Stimulated activated CD8-positive, alpha-beta memory T cell treated with anti-CD3 and anti-CD28 coated beads, Interleukin-7, amount 100 ng/mL, for 1 hour (primary cell): ENCODE results near the gene PRPF39.
"Not testable (repeated sequence)": the region's sequence is repeated elsewhere in the genome, so short reads cannot be mapped to it uniquely, and the experiment has no call there.

Source experiments
- DNase-seq, 2 donors: peaks; one replicate each; pipeline ENCODE4 v3.0.0-alpha.2; 2020; ENCODE audit warnings: low read depth in 2 of 2

PRPF39 gene

GRCh38 chr14:45083976-45084722 lies at the start of gene PRPF39:
TSS of gene PRPF39 (plus strand) at chr14:45084116. CDS start at chr14:45095240, 11,124 bp downstream.
- DNase-seq: peak; percentile 89 to 92

GRCh38 chr14:45034730-45035129 lies 49.2 kb upstream of the PRPF39 start:
- no peak for DNase-seq

GRCh38 chr14:45038256-45038655 lies 45.7 kb upstream of the PRPF39 start:
- DNase-seq: no peak

GRCh38 chr14:45038865-45039264 lies 45.1 kb upstream of the PRPF39 start:
- no peak for DNase-seq

GRCh38 chr14:45039390-45039789 lies 44.5 kb upstream of the PRPF39 start:
- DNase-seq: no peak

GRCh38 chr14:45041641-45042040 lies 42.3 kb upstream of the PRPF39 start:
- no peak for DNase-seq

GRCh38 chr14:45044638-45045037 lies 39.3 kb upstream of the PRPF39 start:
- no peak for DNase-seq

GRCh38 chr14:45048385-45048784 lies 35.5 kb upstream of the PRPF39 start:
- DNase-seq: no peak

- no peak for DNase-seq
Observed at GRCh38 chr14:45051180-45051579, 32.7 kb upstream of the PRPF39 start.

GRCh38 chr14:45051896-45052295 lies 32.0 kb upstream of the PRPF39 start:
- DNase-seq: no peak

GRCh38 chr14:45057349-45057748 lies 26.6 kb upstream of the PRPF39 start:
- no peak for DNase-seq

- DNase-seq: no peak
Observed at GRCh38 chr14:45057881-45058364, 26.0 kb upstream of the PRPF39 start.

- DNase-seq: no peak
Observed at GRCh38 chr14:45060551-45060950, 23.4 kb upstream of the PRPF39 start.

- DNase-seq: no peak
Observed at GRCh38 chr14:45065540-45065939, 18.4 kb upstream of the PRPF39 start.

- DNase-seq: no peak
Observed at GRCh38 chr14:45065956-45066355, 18.0 kb upstream of the PRPF39 start.

- DNase-seq: no peak
Observed at GRCh38 chr14:45066667-45067066, 17.2 kb upstream of the PRPF39 start.

GRCh38 chr14:45068396-45068795 lies 15.5 kb upstream of the PRPF39 start:
- DNase-seq: no peak

GRCh38 chr14:45070215-45070614 lies 13.7 kb upstream of the PRPF39 start:
- no peak for DNase-seq

GRCh38 chr14:45072126-45072525 lies 11.8 kb upstream of the PRPF39 start:
- no peak for DNase-seq

- DNase-seq: no peak
Observed at GRCh38 chr14:45073231-45073879, 10.6 kb upstream of the PRPF39 start.

- DNase-seq: no peak
Observed at GRCh38 chr14:45078323-45078722, 5.6 kb upstream of the PRPF39 start.

- not testable (repeated sequence) for DNase-seq
Observed at GRCh38 chr14:45080416-45080968, 3.4 kb upstream of the PRPF39 start.

- DNase-seq: not testable (repeated sequence)
Observed at GRCh38 chr14:45081096-45081495, 2.8 kb upstream of the PRPF39 start.
